ENCODE results near the gene PI4KA.
"Not testable (repeated sequence)": the region's sequence is repeated elsewhere in the genome, so short reads cannot be mapped to it uniquely, and the experiment has no call there.

DNA sequence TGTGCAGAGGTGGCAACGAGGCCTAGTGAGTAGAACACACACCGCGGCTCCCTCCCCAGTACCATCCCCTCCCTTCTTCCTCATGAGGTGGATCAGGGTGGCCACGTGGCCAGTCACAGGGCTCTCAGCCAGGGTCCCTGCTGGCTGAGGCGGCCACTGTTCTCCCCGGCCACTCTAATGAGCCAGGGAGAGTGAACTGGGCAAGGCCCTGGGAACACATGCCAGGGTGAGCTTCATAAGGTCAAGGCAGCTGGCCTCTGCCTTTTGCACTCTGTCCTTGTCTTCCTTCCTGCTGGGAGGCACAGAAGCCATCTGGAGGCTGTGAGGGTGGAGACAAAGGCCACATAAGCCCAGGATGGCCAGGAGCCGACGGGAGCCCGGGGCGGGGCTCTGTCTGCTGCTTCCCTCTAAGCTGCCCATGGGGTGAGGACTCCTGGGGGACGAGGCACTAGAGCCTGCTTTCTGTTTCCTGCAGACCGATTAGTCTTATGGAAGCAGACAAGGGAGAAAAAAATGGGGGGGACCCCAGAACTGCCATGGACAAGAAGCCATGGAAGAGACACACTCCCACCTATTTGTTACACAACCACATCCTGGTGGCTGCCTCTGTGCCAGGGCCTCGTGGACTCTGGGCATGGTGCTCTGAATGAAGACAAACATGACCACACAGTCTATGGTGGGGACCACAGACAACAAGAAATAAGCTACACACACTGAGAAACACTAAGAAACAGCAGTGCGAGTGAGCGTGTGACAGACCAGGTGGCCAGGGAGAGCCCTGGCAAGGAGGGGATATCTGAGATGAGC lies 123.1 kb downstream of the PI4KA start:
- not testable (repeated sequence) for TF ChIP-seq RAD21 (IDR thresholded peaks at IDR 0.05; ENCODE audit: low read length); EZH2phosphoT487 (IDR thresholded peaks at IDR 0.05; ENCODE audit: borderline replicate concordance, low read depth); EP300 (IDR thresholded peaks at IDR 0.05; ENCODE audit: borderline replicate concordance in 1 of 2, low read depth in 1 of 2, low read length in 1 of 2); TAF1 (IDR thresholded peaks at IDR 0.05; ENCODE audit: borderline replicate concordance, low read depth, low read length); POLR2AphosphoS5 (IDR thresholded peaks at IDR 0.05; ENCODE audit: low read depth, low read length)
- TF ChIP-seq, protein P1, sequence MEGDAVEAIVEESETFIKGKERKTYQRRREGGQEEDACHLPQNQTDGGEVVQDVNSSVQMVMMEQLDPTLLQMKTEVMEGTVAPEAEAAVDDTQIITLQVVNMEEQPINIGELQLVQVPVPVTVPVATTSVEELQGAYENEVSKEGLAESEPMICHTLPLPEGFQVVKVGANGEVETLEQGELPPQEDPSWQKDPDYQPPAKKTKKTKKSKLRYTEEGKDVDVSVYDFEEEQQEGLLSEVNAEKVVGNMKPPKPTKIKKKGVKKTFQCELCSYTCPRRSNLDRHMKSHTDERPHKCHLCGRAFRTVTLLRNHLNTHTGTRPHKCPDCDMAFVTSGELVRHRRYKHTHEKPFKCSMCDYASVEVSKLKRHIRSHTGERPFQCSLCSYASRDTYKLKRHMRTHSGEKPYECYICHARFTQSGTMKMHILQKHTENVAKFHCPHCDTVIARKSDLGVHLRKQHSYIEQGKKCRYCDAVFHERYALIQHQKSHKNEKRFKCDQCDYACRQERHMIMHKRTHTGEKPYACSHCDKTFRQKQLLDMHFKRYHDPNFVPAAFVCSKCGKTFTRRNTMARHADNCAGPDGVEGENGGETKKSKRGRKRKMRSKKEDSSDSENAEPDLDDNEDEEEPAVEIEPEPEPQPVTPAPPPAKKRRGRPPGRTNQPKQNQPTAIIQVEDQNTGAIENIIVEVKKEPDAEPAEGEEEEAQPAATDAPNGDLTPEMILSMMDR (IDR thresholded peaks at IDR 0.05), result not testable (repeated sequence)
- TF ChIP-seq, protein P2, sequence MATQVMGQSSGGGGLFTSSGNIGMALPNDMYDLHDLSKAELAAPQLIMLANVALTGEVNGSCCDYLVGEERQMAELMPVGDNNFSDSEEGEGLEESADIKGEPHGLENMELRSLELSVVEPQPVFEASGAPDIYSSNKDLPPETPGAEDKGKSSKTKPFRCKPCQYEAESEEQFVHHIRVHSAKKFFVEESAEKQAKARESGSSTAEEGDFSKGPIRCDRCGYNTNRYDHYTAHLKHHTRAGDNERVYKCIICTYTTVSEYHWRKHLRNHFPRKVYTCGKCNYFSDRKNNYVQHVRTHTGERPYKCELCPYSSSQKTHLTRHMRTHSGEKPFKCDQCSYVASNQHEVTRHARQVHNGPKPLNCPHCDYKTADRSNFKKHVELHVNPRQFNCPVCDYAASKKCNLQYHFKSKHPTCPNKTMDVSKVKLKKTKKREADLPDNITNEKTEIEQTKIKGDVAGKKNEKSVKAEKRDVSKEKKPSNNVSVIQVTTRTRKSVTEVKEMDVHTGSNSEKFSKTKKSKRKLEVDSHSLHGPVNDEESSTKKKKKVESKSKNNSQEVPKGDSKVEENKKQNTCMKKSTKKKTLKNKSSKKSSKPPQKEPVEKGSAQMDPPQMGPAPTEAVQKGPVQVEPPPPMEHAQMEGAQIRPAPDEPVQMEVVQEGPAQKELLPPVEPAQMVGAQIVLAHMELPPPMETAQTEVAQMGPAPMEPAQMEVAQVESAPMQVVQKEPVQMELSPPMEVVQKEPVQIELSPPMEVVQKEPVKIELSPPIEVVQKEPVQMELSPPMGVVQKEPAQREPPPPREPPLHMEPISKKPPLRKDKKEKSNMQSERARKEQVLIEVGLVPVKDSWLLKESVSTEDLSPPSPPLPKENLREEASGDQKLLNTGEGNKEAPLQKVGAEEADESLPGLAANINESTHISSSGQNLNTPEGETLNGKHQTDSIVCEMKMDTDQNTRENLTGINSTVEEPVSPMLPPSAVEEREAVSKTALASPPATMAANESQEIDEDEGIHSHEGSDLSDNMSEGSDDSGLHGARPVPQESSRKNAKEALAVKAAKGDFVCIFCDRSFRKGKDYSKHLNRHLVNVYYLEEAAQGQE (IDR thresholded peaks at IDR 0.05; ENCODE audit: low read depth, low read length), result not testable (repeated sequence)
- TF ChIP-seq, protein P3, sequence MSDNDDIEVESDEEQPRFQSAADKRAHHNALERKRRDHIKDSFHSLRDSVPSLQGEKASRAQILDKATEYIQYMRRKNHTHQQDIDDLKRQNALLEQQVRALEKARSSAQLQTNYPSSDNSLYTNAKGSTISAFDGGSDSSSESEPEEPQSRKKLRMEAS (IDR thresholded peaks at IDR 0.05; ENCODE audit: low read depth), result not testable (repeated sequence)

All from SK-N-SH (cell line).